Measurements from ENCODE around the gene SEMA3C. TPM values are rescaled to one million over a fixed set of nuclear protein-coding genes. Genes with fewer than 3 reads are reported as not detected.

The SEMA3C gene
- total RNA-seq, 1 experiment from 2014 or later, result 13.3 TPM

- H3K9me3 ChIP-seq (ENCODE audit: low read depth, low read length, poor library complexity, severe bottlenecking), result no peaks in the 10 kb centered on the region
- no peak overlapping the region for H3K27ac ChIP-seq (ENCODE audit: low read depth, low read length, poor library complexity, severe bottlenecking)
- H3K4me3 ChIP-seq (ENCODE audit: low read depth, low read length, poor library complexity, severe bottlenecking), result no peak overlapping the region
- intact Hi-C loops (cut with micrococcal nuclease; ENCODE audit: unreplicated experiment), result no loop called here
- ChIA-PET CTCF (no interaction called here), POLR2A (ENCODE audit: low non-redundant PET) (no interaction called here)
- TF ChIP-seq CTCF (conservative IDR thresholded peaks at IDR 0.05; ENCODE audit: low read depth, low read length) (no peak), EZH2 (IDR thresholded peaks at IDR 0.05; ENCODE audit: borderline replicate concordance, low read depth, low read length, poor library complexity, severe bottlenecking) (no peak)
- no peak for DNase-seq (ENCODE audit: low spot score)
- BruUV-seq (replicated peaks), result no TSS peak
- H3K27me3 ChIP-seq (replicated peaks; ENCODE audit: insufficient read depth, low read depth, low read length, poor library complexity), result no peaks in the 10 kb centered on the region
- peaks cover 6% of the 10 kb centered on the region for H3K4me1 ChIP-seq (ENCODE audit: insufficient read depth, low read length, poor library complexity, severe bottlenecking)
- H3K36me3 ChIP-seq (ENCODE audit: insufficient read depth, low read length, poor library complexity, severe bottlenecking), result no peaks in the 10 kb centered on the region
Observed at GRCh38 chr7:80937336-80937735, 18.5 kb upstream of the SEMA3C start.

GRCh38 chr7:80935991-80936780 is 17.3 kb upstream of the SEMA3C start:
- Histone ChIP-seq H3K4me3 (ENCODE audit: low read depth, low read length, poor library complexity, severe bottlenecking) (no peak overlapping the region), H3K27me3 (replicated peaks; ENCODE audit: insufficient read depth, low read depth, low read length, poor library complexity) (no peaks in the 10 kb centered on the region), H3K36me3 (ENCODE audit: insufficient read depth, low read length, poor library complexity, severe bottlenecking) (no peaks in the 10 kb centered on the region), H3K4me1 (ENCODE audit: insufficient read depth, low read length, poor library complexity, severe bottlenecking) (no peaks in the 10 kb centered on the region), H3K27ac (ENCODE audit: low read depth, low read length, poor library complexity, severe bottlenecking) (no peak overlapping the region), H3K9me3 (ENCODE audit: low read depth, low read length, poor library complexity, severe bottlenecking) (no peaks in the 10 kb centered on the region)
- BruUV-seq (replicated peaks), result no TSS peak
- TF ChIP-seq EZH2 (IDR thresholded peaks at IDR 0.05; ENCODE audit: borderline replicate concordance, low read depth, low read length, poor library complexity, severe bottlenecking), result no peak
- TF ChIP-seq CTCF (conservative IDR thresholded peaks at IDR 0.05; ENCODE audit: low read depth, low read length), result no peak
- DNase-seq (ENCODE audit: low spot score), result no peak
- CTCF ChIA-PET, result no interaction called here
- intact Hi-C loops (cut with micrococcal nuclease; ENCODE audit: unreplicated experiment), result no loop called here
- POLR2A ChIA-PET (ENCODE audit: low non-redundant PET), result no interaction called here

GRCh38 chr7:80934321-80934720 is 15.5 kb upstream of the SEMA3C start:
- no peaks in the 10 kb centered on the region for H3K9me3 ChIP-seq (ENCODE audit: low read depth, low read length, poor library complexity, severe bottlenecking)
- H3K27ac ChIP-seq (ENCODE audit: low read depth, low read length, poor library complexity, severe bottlenecking), result no peak overlapping the region
- ChIA-PET CTCF (no interaction called here), POLR2A (ENCODE audit: low non-redundant PET) (no interaction called here)
- H3K4me3 ChIP-seq (ENCODE audit: low read depth, low read length, poor library complexity, severe bottlenecking), result no peak overlapping the region
- no TSS peak for BruUV-seq (replicated peaks)
- no peak for TF ChIP-seq EZH2 (IDR thresholded peaks at IDR 0.05; ENCODE audit: borderline replicate concordance, low read depth, low read length, poor library complexity, severe bottlenecking)
- TF ChIP-seq CTCF (conservative IDR thresholded peaks at IDR 0.05; ENCODE audit: low read depth, low read length), result no peak
- no peaks in the 10 kb centered on the region for H3K4me1 ChIP-seq (ENCODE audit: insufficient read depth, low read length, poor library complexity, severe bottlenecking)
- intact Hi-C loops (cut with micrococcal nuclease; ENCODE audit: unreplicated experiment), result no loop called here
- no peak for DNase-seq (ENCODE audit: low spot score)
- H3K27me3 ChIP-seq (replicated peaks; ENCODE audit: insufficient read depth, low read depth, low read length, poor library complexity), result no peaks in the 10 kb centered on the region
- H3K36me3 ChIP-seq (ENCODE audit: insufficient read depth, low read length, poor library complexity, severe bottlenecking), result no peaks in the 10 kb centered on the region

All from A673 (cell line).